ENCODE results near the gene RPS3.

DNA sequence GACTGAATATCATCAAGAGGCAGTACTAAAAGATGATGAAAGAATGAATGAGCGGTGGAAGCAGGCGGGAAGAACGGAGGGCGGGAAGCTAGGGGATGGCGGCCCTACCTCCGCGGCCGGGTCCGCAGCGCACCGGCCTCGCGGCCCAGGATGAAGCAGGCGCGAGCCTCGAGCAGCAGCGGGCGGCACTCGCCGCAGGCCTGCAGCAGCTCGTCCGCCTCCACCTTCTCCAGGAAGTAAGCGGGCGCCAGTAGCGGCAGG, 30.3 kb downstream of the RPS3 start:
- TF ChIP-seq EP300 (IDR thresholded peaks at IDR 0.05) (no peak), POLR2A (IDR thresholded peaks at IDR 0.05) (no peak)
- TF ChIP-seq, protein P1, sequence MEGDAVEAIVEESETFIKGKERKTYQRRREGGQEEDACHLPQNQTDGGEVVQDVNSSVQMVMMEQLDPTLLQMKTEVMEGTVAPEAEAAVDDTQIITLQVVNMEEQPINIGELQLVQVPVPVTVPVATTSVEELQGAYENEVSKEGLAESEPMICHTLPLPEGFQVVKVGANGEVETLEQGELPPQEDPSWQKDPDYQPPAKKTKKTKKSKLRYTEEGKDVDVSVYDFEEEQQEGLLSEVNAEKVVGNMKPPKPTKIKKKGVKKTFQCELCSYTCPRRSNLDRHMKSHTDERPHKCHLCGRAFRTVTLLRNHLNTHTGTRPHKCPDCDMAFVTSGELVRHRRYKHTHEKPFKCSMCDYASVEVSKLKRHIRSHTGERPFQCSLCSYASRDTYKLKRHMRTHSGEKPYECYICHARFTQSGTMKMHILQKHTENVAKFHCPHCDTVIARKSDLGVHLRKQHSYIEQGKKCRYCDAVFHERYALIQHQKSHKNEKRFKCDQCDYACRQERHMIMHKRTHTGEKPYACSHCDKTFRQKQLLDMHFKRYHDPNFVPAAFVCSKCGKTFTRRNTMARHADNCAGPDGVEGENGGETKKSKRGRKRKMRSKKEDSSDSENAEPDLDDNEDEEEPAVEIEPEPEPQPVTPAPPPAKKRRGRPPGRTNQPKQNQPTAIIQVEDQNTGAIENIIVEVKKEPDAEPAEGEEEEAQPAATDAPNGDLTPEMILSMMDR (IDR thresholded peaks at IDR 0.05), result no peak
